ENCODE data around the gene INIP.
"Not testable (repeated sequence)": the region's sequence is repeated elsewhere in the genome, so short reads cannot be mapped to it uniquely, and the experiment has no call there.

INIP gene

GRCh38 chr9:112728401-112728800, 10.5 kb upstream of the INIP start:
- POLR2A ChIA-PET: interaction anchor here (0.6 kb wide), 1 partner anchor 50 kb away, joined by 5 read pairs; no protein-coding TSS in a partner anchor
- no peak overlapping the region for H3K4me3 ChIP-seq (ENCODE audit: low read depth, low read length)
- DNase-seq (ENCODE audit: low read depth, low spot score): no peak
- CTCF ChIA-PET: no interaction called here
- TF ChIP-seq, protein P1, sequence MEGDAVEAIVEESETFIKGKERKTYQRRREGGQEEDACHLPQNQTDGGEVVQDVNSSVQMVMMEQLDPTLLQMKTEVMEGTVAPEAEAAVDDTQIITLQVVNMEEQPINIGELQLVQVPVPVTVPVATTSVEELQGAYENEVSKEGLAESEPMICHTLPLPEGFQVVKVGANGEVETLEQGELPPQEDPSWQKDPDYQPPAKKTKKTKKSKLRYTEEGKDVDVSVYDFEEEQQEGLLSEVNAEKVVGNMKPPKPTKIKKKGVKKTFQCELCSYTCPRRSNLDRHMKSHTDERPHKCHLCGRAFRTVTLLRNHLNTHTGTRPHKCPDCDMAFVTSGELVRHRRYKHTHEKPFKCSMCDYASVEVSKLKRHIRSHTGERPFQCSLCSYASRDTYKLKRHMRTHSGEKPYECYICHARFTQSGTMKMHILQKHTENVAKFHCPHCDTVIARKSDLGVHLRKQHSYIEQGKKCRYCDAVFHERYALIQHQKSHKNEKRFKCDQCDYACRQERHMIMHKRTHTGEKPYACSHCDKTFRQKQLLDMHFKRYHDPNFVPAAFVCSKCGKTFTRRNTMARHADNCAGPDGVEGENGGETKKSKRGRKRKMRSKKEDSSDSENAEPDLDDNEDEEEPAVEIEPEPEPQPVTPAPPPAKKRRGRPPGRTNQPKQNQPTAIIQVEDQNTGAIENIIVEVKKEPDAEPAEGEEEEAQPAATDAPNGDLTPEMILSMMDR (IDR thresholded peaks at IDR 0.05; ENCODE audit: insufficient read depth, low read length, missing control alignments): no peak

DNA sequence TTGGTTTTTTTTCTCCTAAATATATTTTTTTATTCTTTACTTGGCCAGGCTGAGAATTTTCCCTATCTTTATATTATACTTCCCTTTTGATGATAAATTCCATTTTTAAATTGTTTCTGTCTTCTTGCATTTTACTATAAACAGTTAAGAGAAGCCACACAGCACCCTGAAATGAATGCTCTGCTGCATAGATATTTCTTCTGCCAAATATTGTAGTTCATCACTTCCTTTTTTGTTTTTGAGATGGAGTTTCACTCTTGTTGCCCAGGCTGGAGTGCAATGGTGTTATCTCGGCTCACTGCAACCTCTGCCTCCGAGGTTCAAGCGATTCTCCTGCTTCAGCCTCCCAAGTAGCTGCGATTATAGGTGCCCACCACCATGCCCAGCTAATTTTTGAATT, 8.5 kb upstream of the INIP start:
- POLR2A ChIA-PET: interaction anchor here (0.7 kb wide), 1 partner anchor 826 kb away, joined by 3 read pairs; no protein-coding TSS in a partner anchor
- DNase-seq (ENCODE audit: low read depth, low spot score): no peak
- H3K4me3 ChIP-seq (ENCODE audit: low read depth, low read length): no peak overlapping the region
- CTCF ChIA-PET: interaction anchor here (0.7 kb wide), 1 partner anchor 9 kb away, joined by 3 read pairs; no protein-coding TSS in a partner anchor
- TF ChIP-seq, protein P1 (IDR thresholded peaks at IDR 0.05; ENCODE audit: insufficient read depth, low read length, missing control alignments): no peak

DNA sequence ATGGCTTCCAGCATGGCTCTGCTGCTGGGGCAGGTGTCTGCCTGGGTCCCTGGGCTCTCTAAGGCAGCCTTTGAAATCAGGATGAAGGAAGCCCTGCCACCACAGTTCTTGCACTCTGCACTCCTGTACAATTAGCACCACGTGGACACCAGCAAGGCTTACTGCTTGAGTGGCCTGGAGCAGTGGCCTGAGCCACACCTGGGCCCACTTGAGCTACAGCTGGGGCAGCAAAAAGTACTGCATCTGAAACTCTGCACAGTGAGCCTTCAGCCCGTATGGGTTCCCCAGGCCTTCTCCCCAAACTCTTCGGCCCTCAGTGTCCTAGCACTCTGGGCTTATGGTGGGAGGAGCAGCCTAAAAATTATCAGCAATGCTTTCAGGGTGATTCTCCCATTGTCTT, 8.0 kb upstream of the INIP start:
- ChIA-PET CTCF (no interaction called here), POLR2A (interaction anchor here (0.7 kb wide), 1 partner anchor 826 kb away, joined by 3 read pairs; no protein-coding TSS in a partner anchor)
- DNase-seq (ENCODE audit: low read depth, low spot score): no peak
- TF ChIP-seq, protein P1 (IDR thresholded peaks at IDR 0.05; ENCODE audit: insufficient read depth, low read length, missing control alignments): no peak
- no peak overlapping the region for H3K4me3 ChIP-seq (ENCODE audit: low read depth, low read length)

DNA sequence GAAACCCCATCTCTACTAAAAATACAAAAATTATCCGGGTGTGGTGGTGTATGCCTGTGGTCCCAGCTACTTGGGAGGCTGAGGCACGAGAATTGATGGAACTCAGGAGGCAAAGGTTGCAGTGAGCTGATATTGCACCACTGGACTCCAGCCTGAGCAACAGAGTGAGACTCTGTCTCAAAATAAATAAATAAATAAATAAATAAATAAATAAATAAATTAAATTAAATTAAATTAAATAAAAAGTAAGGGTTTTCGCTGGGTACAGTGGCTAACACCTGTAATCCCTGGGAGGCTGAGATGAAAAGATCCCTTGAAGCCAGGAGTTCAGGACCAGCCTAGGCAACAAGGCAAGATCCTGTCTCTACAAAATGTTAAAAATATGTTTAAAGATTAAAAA, 4.8 kb upstream of the INIP start:
- POLR2A ChIA-PET; DNase-seq (ENCODE audit: low read depth, low spot score); H3K4me3 ChIP-seq (ENCODE audit: low read depth, low read length): not testable (repeated sequence)
- CTCF ChIA-PET: interaction anchor here (0.9 to 1.5 kb wide), 2 partner anchors 57 to 60 kb away, joined by 3 to 5 read pairs; no protein-coding TSS in a partner anchor

GRCh38 chr9:112720113-112720780, 2.3 kb upstream of the INIP start:
- ChIA-PET CTCF (interaction anchor here (2.8 to 4.0 kb wide), 3 partner anchors 73 to 183 kb away, joined by 9 to 16 read pairs (median 14); no protein-coding TSS in a partner anchor), POLR2A (no interaction called here)
- H3K4me3 ChIP-seq (ENCODE audit: low read depth, low read length): no peak overlapping the region
- DNase-seq (ENCODE audit: low read depth, low spot score): no peak
- TF ChIP-seq, protein P1 (IDR thresholded peaks at IDR 0.05; ENCODE audit: insufficient read depth, low read length, missing control alignments): no peak

DNA sequence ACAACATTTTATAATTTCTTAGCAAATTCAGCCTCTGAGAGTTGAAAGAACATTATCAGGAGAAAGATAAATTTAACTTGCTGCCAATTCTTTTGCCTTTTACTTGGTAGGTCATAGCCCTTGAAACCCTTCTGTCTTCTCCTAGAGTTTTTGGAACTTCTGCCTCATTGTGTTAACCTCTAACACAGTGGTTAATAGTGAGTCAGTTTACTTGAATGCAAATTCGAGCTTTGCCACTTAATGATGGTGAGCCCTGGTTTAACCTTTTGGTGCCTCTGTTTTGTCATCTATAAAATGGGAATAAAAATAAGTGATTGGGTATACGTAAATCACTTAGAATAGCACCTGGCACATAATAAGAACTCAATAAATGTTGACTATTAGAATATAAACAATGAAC, 1.8 kb upstream of the INIP start:
- no peak overlapping the region for H3K4me3 ChIP-seq (ENCODE audit: low read depth, low read length)
- ChIA-PET POLR2A (no interaction called here), CTCF (interaction anchor here (1.4 to 4.0 kb wide), 4 partner anchors 73 to 622 kb away, joined by 4 to 16 read pairs (median 12); no protein-coding TSS in a partner anchor)
- TF ChIP-seq, protein P1 (IDR thresholded peaks at IDR 0.05; ENCODE audit: insufficient read depth, low read length, missing control alignments): no peak
- no peak for DNase-seq (ENCODE audit: low read depth, low spot score)

Data from AG04449 (cell line).